NCI-H524 treated with DMSO at 0.1 percent for 48 hours (cell line): ENCODE results near the gene MLLT11.

Experiments used
- DNase-seq: peaks from one replicate; lab custom pipeline; 2025; lab: John Stamatoyannopoulos, UW

Gene MLLT11

GRCh38 chr1:151060007-151060656, at the start of gene MLLT11:
MLLT11 (plus strand) TSS chr1:151060397; CDS start chr1:151067225, 6,828 bp downstream.
- DNase-seq, result peak; percentile 68

GRCh38 chr1:151011154-151011850, 48.9 kb upstream of the MLLT11 start:
- DNase-seq, result no peak

- DNase-seq, result no peak
Observed at GRCh38 chr1:151012684-151013471, 47.3 kb upstream of the MLLT11 start.

- peak; percentile 42 for DNase-seq
Observed at GRCh38 chr1:151013518-151013917, 46.7 kb upstream of the MLLT11 start.

GRCh38 chr1:151024540-151025146, 35.6 kb upstream of the MLLT11 start:
- no peak for DNase-seq

- no peak for DNase-seq
Observed at GRCh38 chr1:151026460-151026859, 33.7 kb upstream of the MLLT11 start.

- DNase-seq, result no peak
Observed at GRCh38 chr1:151032164-151032563, 28.0 kb upstream of the MLLT11 start.

- no peak for DNase-seq
Observed at GRCh38 chr1:151035167-151035566, 25.0 kb upstream of the MLLT11 start.

GRCh38 chr1:151036356-151036755, 23.8 kb upstream of the MLLT11 start, which contains the start of gene BNIPL:
BNIPL (plus strand) TSS chr1:151036586; CDS start chr1:151036726, 140 bp downstream.
- no peak for DNase-seq

- no peak for DNase-seq
Observed at GRCh38 chr1:151037032-151037431, 23.2 kb upstream of the MLLT11 start.

GRCh38 chr1:151039521-151039920, 20.7 kb upstream of the MLLT11 start:
- DNase-seq, result no peak

- DNase-seq, result no peak
Observed at GRCh38 chr1:151043163-151043562, 17.0 kb upstream of the MLLT11 start.

GRCh38 chr1:151047591-151047924, 12.6 kb upstream of the MLLT11 start, which contains the start of gene C1orf56:
C1orf56 (plus strand) TSS chr1:151047751; CDS start chr1:151047848, 97 bp downstream.
- no peak for DNase-seq

GRCh38 chr1:151047925-151048644, 12.1 kb upstream of the MLLT11 start:
- no peak for DNase-seq

- DNase-seq, result peak; percentile 18
Observed at GRCh38 chr1:151048645-151049032, 11.6 kb upstream of the MLLT11 start.

GRCh38 chr1:151049458-151049857, 10.7 kb upstream of the MLLT11 start:
- no peak for DNase-seq

- DNase-seq, result no peak
Observed at GRCh38 chr1:151050051-151050688, 10.0 kb upstream of the MLLT11 start.

GRCh38 chr1:151051356-151052009, 8.7 kb upstream of the MLLT11 start:
- no peak for DNase-seq

GRCh38 chr1:151054971-151055547, 5.1 kb upstream of the MLLT11 start:
- DNase-seq, result no peak

GRCh38 chr1:151055581-151055980, 4.6 kb upstream of the MLLT11 start:
- DNase-seq, result no peak
